GM18858 (cell line): ENCODE results near the gene PPAT.
"Not testable (repeated sequence)": the region's sequence is repeated elsewhere in the genome, so short reads cannot be mapped to it uniquely, and the experiment has no call there.

Experiments used
- ATAC-seq: cut with Tn5 transposase; IDR thresholded peaks from one replicate; pipeline ENCODE4 v1.9.1; 2021; ENCODE audit not compliant: unreplicated experiment

The PPAT gene

DNA sequence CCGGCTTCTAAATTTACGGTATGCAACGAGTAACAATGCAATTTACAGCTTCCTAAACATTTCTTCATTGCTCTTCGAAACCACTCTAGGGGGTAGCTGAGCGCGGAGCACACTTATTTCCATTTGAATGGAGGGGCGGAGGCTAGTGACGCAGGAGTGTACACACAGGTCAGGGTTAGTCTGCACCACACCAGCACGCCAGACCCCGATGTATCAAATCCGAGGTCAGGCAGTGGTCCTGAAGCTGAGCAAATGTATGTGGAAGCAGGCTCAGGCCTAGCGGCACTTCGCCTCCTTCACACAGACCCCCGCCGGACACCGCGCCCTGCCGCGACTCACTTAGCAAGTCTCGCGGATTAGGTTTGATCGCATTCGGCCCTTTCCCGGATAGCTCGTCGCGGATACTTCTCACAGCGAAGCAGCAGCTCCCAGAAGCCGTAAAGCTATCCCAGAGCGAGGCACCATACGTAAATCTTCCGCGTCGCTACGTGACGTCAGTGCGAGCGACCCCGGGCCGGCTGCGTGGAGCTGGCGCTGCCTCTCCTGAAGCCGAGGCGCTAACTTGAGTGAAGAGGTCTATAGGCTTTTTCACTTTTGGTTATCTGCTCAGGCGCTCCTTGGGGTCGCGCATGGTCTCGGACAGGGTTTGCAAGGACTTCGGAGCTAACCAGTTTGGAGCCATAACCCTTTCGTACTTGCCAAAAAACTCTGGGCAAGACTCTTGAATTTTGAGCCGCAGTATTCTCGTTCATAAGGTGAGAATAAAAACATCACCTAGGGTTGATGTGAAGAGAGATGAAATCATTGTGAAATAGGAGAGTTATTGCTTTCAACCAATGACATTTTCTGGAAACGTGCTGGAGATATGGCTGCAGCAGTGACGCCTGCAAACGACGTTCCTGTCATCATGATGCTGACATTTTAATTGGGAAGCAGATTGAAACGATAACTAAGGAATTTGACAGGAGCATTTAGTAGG is 48.1 kb downstream of the PPAT start, which contains the start of gene AASDH:
AASDH (minus strand) TSS at position 469 of the 979 bp plus-strand sequence. CDS start 3,192 bp downstream, outside the sequence.
- ATAC-seq = peak; percentile 84

DNA sequence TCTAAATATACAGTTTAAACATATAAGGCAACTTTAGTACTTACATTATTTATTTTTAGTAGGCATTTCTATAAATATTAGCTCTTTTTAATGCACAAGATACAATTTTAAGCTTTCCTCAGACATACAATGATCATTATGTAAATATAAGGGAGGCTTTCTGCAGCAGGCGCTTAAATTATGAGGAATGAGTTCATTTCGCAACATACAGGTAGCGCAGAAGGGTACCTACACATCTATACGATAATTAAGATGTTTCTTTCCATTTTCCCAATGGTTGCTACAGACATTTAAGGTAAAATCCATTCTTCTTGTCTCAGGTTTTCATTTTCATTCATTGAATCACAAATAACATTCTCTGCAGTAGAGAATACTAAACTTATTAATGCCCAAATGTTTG is 49.3 kb downstream of the PPAT start:
- no peak for ATAC-seq

DNA sequence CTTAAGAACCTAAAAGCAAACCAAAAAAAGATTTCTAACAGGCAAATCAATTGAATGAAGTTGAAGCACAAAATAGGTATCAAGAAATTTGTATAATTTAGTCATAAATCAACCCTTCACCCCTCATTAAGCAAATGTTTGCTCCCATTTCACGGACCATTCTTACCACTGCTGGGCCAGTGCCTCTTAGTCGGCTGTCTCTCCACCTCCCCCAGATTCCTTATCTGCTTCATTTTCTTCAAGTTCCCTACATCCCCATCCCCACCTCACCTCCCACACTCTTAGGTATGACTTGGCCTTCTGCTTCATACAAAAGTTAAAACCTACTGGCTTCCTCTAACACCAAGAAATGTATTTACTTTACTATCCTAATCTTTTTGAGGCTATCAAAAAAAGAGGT is 60.0 kb downstream of the PPAT start:
- ATAC-seq = no peak

DNA sequence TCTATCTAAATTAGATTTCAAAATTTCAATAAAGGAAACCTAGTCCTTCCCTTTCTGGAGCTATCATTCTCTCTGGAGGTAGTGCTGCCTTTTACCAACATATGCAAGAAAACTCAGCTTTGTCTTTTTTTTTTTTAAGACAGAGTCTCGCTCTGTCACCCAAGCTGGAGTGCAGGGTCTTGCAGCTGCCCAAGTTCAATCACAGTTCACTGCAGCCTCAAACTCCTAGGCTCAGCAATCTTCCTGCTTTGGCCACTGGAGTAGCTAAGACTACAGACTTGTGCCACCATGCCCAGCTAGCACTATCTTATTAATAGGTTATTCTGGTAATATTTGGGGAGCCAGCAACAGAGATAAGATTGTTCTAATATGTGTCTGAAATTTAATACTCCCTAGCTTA is 60.5 kb downstream of the PPAT start:
- ATAC-seq = no peak

DNA sequence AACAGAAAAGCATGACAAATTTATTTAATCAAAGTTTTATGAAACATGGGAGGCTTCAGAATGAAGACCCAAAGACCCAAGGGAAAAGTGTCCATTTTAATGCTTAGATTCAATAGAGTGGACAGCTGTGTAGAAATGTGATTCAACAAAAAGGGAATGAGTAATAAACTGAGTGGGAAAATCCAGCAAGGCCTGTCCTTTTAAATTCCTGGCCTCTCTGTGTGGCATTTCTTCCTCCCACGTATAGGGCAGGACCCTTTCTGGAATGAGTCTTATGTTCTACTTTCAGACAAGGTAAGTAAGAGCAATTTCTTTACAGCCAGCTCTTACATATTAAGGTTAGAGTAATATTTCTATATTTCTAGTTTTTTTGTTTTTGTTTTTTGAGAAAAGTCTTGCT is 62.6 kb downstream of the PPAT start:
- ATAC-seq = no peak

DNA sequence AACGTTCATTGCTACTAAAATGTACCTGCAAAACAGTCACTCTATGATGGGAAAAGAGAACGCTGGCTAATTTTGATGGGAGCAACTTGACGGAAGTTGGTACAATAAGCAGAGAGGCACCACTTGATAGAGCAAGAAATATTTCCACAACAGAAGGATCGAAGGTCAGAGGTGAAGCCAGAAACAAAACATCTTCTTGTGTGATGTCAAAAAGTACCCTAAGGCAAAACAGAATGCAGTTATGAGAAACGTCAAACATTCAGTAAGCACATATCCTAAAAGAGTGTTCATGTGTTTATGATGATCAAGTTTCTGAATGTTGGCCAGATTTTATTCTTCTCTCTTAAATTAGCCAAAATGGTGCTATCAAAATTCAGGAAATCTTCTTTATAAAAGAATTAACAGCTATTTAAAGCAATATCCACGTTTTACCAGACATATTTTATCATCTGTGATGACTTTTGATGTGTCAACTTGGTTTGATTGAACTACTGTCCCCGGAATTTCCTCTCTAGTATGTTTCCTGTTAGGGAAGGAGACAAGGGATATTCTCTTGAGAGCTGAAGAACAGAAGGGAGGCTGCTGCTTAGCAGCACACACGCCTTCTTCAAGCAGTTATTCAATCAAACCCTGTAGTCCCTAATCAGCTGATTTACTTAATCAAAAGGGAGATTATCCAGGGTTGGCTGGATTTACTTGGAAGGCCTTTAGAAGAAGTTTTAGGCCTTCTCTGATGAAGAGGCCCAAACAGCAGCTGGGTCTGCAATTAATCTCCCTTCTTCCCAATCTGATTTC is 63.8 kb downstream of the PPAT start:
- ATAC-seq = no peak

DNA sequence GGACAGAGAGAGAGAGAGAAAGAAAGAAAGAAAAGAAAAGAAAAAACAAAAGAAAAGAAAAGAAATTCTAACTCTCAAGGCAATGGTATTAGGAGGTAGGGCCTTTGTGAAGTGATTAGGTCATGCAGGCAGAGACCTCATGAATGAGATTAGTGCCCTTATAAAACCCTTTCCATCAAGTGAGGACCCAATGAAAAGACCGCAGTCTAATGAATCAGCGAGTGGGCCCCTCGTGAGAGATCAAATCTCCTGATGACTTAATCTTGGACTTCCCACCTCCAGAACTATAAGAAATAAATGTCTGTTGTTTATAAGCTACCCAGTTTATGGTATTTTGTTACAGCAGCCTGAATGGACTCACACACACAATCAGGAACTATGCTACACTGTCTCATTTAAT is 65.0 kb downstream of the PPAT start:
- ATAC-seq = no peak

DNA sequence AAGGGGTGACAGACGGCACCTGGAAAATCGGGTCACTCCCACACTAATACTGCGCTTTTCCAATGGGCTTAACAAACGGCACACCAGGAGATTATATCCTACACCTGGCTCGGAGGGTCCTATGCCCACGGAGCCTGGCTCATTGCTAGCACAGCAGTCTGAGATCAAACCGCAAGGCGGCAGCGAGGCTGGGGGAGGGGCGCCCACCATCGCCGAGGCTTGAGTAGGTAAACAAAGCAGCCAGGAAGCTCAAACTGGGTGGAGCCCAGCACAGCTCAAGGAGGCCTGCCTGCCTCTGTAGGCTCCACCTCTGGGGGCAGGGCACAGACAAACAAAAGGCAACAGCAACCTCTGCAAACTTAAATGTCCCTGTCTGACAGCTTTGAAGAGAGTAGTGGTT is 72.4 kb downstream of the PPAT start:
- not testable (repeated sequence) for ATAC-seq

DNA sequence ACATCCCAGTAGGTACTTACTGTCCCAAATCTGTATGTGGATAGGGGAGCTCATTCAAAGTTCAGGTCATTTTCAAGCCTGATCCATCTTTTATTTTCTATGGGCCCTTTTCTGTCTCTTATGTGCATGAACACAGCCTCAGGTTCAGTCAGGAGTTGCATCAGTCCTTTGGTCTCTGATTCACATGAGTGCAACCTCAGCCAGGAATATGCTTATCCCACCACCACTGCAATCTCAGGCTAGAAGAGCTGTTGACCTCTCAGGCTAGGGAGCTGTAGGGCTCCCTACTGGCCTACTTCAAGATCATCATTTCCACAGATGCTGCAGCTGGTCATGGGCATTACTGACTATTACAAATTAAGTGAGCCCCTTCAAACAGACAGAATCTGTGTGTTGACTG is 75.3 kb downstream of the PPAT start:
- no peak for ATAC-seq

DNA sequence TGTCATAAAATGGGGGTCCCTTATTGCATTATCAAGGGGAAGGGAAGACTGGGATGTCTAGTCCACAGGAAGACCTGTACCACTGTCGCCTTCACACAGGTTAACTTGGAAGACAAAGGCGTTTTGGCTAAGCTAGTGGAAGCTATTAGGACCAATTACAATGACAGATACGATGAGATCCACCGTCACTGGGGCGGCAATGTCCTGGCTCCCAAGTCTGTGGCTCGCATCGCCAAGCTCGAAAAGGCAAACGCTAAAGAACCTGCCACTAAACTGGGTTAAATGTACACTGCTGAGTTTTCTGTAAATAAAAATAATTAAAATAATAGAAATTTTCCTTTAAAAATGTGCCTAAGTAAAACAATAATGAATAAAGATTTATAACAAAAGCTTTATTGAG is 78.8 kb downstream of the PPAT start:
- no peak for ATAC-seq

DNA sequence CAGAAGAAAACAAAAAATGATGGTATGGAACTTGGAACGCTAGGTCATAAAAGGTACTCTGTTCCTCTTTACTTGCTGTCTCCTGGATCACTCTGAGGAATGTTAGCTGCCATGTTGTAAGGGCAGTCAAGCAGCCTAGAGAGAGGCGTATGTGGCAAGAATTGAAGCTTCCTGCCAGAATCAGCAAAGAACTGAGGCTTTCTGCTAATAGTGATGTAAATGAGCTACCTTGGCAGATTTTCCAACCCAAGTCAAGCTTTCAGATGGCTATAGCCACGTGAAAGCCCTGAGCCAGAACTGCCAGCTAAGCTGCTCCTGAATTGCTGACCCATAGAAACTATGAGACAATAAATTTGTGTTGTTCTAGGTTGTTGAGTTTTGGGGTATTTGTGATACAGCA is 86.8 kb downstream of the PPAT start:
- no peak for ATAC-seq

DNA sequence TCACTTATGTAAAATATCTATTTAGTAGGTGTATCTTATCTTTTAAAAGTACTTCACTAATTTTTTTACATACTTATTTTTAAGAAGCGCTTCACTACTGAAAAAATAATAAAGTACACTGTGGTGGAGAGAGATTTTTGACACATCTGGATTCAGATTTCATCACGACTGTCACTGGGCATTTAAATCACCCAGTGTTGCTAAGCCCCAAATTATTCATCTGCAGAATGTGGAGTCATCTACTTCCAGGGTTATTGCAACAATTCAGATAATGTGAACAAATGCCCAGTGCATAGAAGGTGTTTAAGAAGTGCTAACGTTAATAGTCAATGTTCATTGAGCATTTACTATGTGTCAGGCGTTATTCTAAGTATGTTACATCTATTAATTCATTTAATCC is 90.0 kb downstream of the PPAT start:
- no peak for ATAC-seq
